Spleen (tissue), 7 donors: ENCODE data around the gene KLHDC8B.

Source experiments
- CTCF ChIP-seq, 11 experiments: fragments of 200-600 bp in 7 of 11; fragments of 450-650 bp in 4 of 11; sonication (generic) in 4 of 11; IDR thresholded peaks in 8 of 11; conservative IDR thresholded peaks in 3 of 11; 1 replicate in 7 of 11; 2 replicates in 4 of 11; pipeline versions ENCODE4 v1.4.0 to v1.8.0; 2016 to 2021; ENCODE audit warnings: antibody characterized with exemption in 11 of 11, inconsistent platforms in 4 of 11, mild to moderate bottlenecking in 1 of 11
- POLR2A ChIP-seq, 3 donors: fragments of 450-650 bp; IDR thresholded peaks; one replicate each; pipeline ENCODE4 v1.5.1; 2017; ENCODE audit warnings: antibody characterized with exemption in 3 of 3, mild to moderate bottlenecking in 1 of 3
- donor health status: DM: no; HTN: no; CAD: no; lungs with moderate emphysema.
- donor health status: DM: no; HTN: no; CAD: no.
- donor health status: DM: no; HTN: no; CAD: no.

GRCh38 chr3:49135499-49135898, 35.9 kb upstream of the KLHDC8B start:
- no peak for TF ChIP-seq CTCF (IDR thresholded peaks at IDR 0.05 in 8 of 11, conservative IDR thresholded peaks at IDR 0.05 in 3 of 11)
- TF ChIP-seq POLR2A (IDR thresholded peaks at IDR 0.05) = no peak
